ENCODE results near the gene CYGB. TPM values are rescaled to one million over a fixed set of nuclear protein-coding genes. Genes with fewer than 3 reads are reported as not detected.
A peak's percentile ranks its signal among the peaks of the same experiment; 100 is the strongest.

CYGB gene
- total RNA-seq, 1 donor from 2014 or later, result not detected

DNA sequence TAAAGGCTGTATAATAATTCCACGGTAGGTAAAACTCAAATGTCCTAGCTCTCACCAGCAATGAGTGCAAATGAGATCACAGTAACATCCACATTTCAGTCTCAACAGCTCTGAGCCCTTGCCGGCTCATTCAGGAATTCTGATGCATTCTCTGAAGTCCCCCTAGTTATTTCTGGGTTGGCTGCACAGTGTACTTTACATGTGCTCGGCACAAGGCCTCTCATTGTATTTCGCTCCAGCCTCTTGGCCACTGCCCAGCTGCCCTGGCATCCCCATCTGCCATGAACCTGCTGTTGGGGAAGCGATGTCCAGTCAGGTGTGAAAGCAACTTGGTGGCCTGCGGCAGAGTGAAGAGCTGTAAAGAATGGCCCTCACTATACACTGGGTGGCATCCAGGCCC is 16.6 kb upstream of the CYGB start:
- no peak overlapping the region for H3K27ac Mint-ChIP-seq
- H3K9me3 Mint-ChIP-seq, result no peaks in the 10 kb centered on the region
- peaks cover 2% of the 10 kb centered on the region for H3K27me3 Mint-ChIP-seq (ENCODE audit: insufficient read depth)
- H3K4me3 Mint-ChIP-seq, result no peak overlapping the region
- DNase-seq (ENCODE audit: low spot score), result no peak
- peaks cover 30% of the 10 kb centered on the region for H3K4me1 Mint-ChIP-seq (ENCODE audit: low read depth)
- peaks cover 26% of the 10 kb centered on the region for H3K36me3 Mint-ChIP-seq (ENCODE audit: low read depth)
- intact Hi-C loops (cut with micrococcal nuclease), result no loop called here

DNA sequence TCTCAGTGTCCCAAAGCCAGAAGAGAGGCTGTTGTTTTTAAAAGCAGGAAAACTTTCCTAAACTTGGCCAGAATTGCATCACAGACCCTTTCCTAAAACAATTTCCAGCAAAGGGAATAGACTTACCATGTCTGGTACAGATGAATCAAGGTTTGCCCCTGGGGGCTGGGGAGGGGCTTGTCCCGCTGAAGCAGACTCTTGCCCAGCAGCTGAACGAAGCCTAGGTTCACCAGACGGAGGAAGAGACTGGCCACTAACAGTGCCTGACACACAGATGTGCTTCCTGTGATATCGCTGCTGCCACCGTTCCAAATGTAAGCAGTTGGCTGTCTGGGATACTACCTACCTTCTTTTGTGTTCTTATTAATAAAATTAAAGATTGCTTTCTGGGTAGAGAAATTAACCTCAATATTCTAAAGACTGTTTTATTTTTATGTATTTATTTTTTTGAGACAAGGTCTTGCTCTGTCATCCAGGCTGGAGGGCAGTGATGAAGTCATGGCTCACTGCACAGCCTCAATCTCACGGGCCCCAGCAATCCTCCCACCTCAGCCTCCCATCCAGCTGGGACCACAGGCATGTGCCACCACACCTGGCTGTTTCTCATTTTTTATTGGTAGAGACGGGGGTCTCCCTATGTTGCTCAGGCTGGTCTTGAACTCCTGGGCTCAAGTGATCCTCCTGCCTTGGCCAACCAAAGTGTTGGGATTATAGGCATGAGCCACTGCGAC is 15.8 kb upstream of the CYGB start:
- Mint-ChIP-seq H3K4me3 (no peak overlapping the region), H3K4me1 (ENCODE audit: low read depth) (peaks cover 22% of the 10 kb centered on the region), H3K27me3 (ENCODE audit: insufficient read depth) (peaks cover 2% of the 10 kb centered on the region), H3K27ac (no peak overlapping the region), H3K36me3 (ENCODE audit: low read depth) (peaks cover 19% of the 10 kb centered on the region), H3K9me3 (no peaks in the 10 kb centered on the region)
- no peak for DNase-seq (ENCODE audit: low spot score)
- intact Hi-C loops (cut with micrococcal nuclease), result no loop called here

GRCh38 chr17:76551685-76552084 is 14.2 kb upstream of the CYGB start:
- no peak overlapping the region for H3K4me3 Mint-ChIP-seq
- H3K27me3 Mint-ChIP-seq (ENCODE audit: insufficient read depth), result peaks cover 2% of the 10 kb centered on the region
- peaks cover 7% of the 10 kb centered on the region for H3K36me3 Mint-ChIP-seq (ENCODE audit: low read depth)
- no peak overlapping the region for H3K27ac Mint-ChIP-seq
- peaks cover 16% of the 10 kb centered on the region for H3K4me1 Mint-ChIP-seq (ENCODE audit: low read depth)
- DNase-seq (ENCODE audit: low spot score), result no peak
- no peaks in the 10 kb centered on the region for H3K9me3 Mint-ChIP-seq
- intact Hi-C loops (cut with micrococcal nuclease), result no loop called here

GRCh38 chr17:76550712-76551615 is 13.5 kb upstream of the CYGB start:
- no peaks in the 10 kb centered on the region for H3K9me3 Mint-ChIP-seq
- H3K4me3 Mint-ChIP-seq, result peak overlapping the region; percentile 16
- peak overlapping the region; percentile 76 for H3K27ac Mint-ChIP-seq
- H3K4me1 Mint-ChIP-seq (ENCODE audit: low read depth), result peaks cover 10% of the 10 kb centered on the region
- peaks cover 2% of the 10 kb centered on the region for H3K27me3 Mint-ChIP-seq (ENCODE audit: insufficient read depth)
- peaks cover 7% of the 10 kb centered on the region for H3K36me3 Mint-ChIP-seq (ENCODE audit: low read depth)
- intact Hi-C loops (cut with micrococcal nuclease), result no loop called here
- DNase-seq (ENCODE audit: low spot score), result no peak

DNA sequence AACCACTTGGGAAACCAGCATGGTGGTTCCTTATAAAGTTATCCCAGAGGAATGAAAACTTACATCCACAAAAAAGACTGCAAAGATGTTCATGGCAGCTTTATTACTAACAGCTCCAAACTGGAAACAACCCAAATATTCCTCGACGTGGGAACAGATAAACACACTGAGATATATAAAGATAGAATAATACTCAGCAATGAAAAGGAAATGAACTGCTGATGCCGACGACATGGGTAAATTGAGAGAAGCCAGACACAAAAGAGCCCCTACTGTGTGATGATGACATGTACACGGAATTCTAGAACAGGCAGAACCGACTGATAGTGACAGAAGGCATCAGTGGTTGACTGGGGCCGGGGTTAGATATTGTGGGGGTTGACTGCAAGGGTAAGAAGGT is 12.0 kb upstream of the CYGB start:
- H3K27me3 Mint-ChIP-seq (ENCODE audit: insufficient read depth), result peaks cover 2% of the 10 kb centered on the region
- no peaks in the 10 kb centered on the region for H3K9me3 Mint-ChIP-seq
- peaks cover 4% of the 10 kb centered on the region for H3K36me3 Mint-ChIP-seq (ENCODE audit: low read depth)
- H3K4me1 Mint-ChIP-seq (ENCODE audit: low read depth), result peaks cover 5% of the 10 kb centered on the region
- H3K4me3 Mint-ChIP-seq, result no peak overlapping the region
- no peak for DNase-seq (ENCODE audit: low spot score)
- no peak overlapping the region for H3K27ac Mint-ChIP-seq
- intact Hi-C loops (cut with micrococcal nuclease), result no loop called here

GRCh38 chr17:76549215-76549518 is 11.7 kb upstream of the CYGB start:
- H3K4me3 Mint-ChIP-seq, result no peak overlapping the region
- peaks cover 5% of the 10 kb centered on the region for H3K4me1 Mint-ChIP-seq (ENCODE audit: low read depth)
- no peak overlapping the region for H3K27ac Mint-ChIP-seq
- no peak for DNase-seq (ENCODE audit: low spot score)
- H3K27me3 Mint-ChIP-seq (ENCODE audit: insufficient read depth), result peaks cover 3% of the 10 kb centered on the region
- no peaks in the 10 kb centered on the region for H3K9me3 Mint-ChIP-seq
- peaks cover 3% of the 10 kb centered on the region for H3K36me3 Mint-ChIP-seq (ENCODE audit: low read depth)
- intact Hi-C loops (cut with micrococcal nuclease), result no loop called here

- Mint-ChIP-seq H3K27ac (no peak overlapping the region), H3K4me3 (no peak overlapping the region), H3K36me3 (ENCODE audit: low read depth) (peaks cover 3% of the 10 kb centered on the region), H3K4me1 (ENCODE audit: low read depth) (peaks cover 5% of the 10 kb centered on the region), H3K27me3 (ENCODE audit: insufficient read depth) (peaks cover 8% of the 10 kb centered on the region), H3K9me3 (no peaks in the 10 kb centered on the region)
- DNase-seq (ENCODE audit: low spot score), result no peak
- intact Hi-C loops (cut with micrococcal nuclease), result no loop called here
Measured at GRCh38 chr17:76548378-76549214, 11.1 kb upstream of the CYGB start.

- peaks cover 10% of the 10 kb centered on the region for H3K27me3 Mint-ChIP-seq (ENCODE audit: insufficient read depth)
- no peak overlapping the region for H3K4me3 Mint-ChIP-seq
- H3K27ac Mint-ChIP-seq, result no peak overlapping the region
- H3K36me3 Mint-ChIP-seq (ENCODE audit: low read depth), result peaks cover 3% of the 10 kb centered on the region
- peaks cover 5% of the 10 kb centered on the region for H3K4me1 Mint-ChIP-seq (ENCODE audit: low read depth)
- no peak for DNase-seq (ENCODE audit: low spot score)
- intact Hi-C loops (cut with micrococcal nuclease), result loop anchor here (1.0 kb wide), 2 partner anchors 24 to 81 kb away; no protein-coding TSS in a partner anchor
- H3K9me3 Mint-ChIP-seq, result no peaks in the 10 kb centered on the region
Measured at GRCh38 chr17:76547642-76548202, 10.2 kb upstream of the CYGB start.

DNA sequence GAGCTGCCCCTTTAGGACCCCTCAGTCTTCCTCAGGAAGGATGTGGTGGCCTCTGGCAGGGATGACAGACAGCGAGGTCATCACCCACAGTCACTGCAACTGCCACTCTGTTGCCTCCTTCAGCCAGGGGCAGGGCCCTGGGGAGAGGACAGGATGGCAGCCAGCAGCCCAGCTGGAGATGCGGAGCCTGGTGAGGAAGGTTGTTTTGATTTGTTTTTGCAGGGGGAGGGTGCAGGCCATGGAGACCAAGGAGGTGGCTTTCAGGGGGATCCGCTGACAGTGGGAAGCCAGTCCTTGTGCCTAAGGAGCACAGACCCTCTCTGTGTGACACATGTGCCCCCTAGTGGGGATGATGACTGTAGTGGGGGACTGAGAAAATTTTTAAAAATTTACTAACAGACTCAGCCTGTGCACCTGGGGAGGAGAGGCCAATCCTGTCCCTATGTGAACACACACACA is 9.7 kb upstream of the CYGB start:
- intact Hi-C loops (cut with micrococcal nuclease), result loop anchor here (1.0 kb wide), 2 partner anchors 24 to 81 kb away; no protein-coding TSS in a partner anchor
- peaks cover 5% of the 10 kb centered on the region for H3K4me1 Mint-ChIP-seq (ENCODE audit: low read depth)
- H3K9me3 Mint-ChIP-seq, result no peaks in the 10 kb centered on the region
- H3K36me3 Mint-ChIP-seq (ENCODE audit: low read depth), result peaks cover 3% of the 10 kb centered on the region
- no peak overlapping the region for H3K27ac Mint-ChIP-seq
- H3K4me3 Mint-ChIP-seq, result no peak overlapping the region
- peak; percentile 28 for DNase-seq (ENCODE audit: low spot score)
- H3K27me3 Mint-ChIP-seq (ENCODE audit: insufficient read depth), result peaks cover 11% of the 10 kb centered on the region

DNA sequence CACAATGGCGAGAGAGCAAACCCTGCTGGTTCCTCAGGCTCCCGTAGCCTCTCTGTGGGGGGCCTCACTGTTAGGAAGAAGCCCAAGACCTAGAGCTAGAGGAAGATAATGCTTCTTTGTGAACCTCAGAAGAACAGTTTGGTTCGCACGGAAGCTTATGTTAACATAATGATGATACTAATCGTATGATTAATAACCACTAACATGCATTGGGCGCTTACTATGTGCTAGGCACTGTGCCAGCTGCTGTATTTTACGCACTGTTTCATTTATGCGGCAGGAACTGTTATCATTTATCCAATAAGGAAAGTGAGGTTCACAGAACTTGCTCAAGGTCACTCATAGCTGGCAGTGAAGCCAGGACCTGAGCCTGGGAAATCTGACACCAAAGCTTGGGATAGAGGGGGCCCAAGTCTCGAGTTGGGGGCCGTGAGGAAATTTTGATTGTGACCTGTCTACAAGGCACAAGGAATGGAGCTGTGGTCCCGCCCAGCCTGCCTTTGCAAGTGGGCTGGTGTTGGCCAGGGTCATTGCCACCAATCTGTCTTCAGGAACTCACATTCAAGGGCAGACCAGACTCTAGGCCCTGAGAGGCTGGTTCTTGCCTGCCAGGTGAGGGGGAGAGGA is 9.2 kb upstream of the CYGB start:
- H3K27me3 Mint-ChIP-seq (ENCODE audit: insufficient read depth), result peaks cover 11% of the 10 kb centered on the region

DNA sequence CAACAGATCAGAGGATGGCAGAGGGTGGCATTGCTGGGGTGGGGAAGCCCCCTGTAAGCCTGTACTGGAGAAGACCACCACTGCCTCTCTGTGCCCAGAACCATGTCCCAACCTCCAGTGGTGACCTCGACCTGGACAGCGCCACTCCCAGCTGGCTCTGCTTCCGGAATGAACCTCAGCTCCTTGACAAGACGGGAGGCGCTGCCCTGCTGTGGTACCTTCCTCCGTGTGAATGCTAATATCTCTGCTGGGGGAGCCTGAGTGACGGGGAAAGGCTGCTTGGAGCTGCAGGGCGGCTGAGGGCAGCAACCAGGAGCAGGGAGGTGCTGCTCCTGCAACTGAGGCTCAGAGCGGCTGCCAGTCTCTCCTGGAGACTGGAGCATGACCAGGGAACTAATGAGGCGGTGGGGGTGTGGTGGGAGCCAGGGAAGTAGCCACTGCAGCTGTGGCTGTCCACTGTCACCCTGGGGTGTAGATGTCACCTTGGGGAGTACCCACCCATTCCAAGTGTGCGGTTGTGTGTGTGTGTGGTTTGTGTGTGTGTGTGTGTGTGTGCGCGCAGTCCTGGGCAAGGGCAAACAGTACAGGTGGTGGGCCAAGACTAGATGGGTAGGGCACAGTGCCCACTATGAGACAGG is 8.5 kb upstream of the CYGB start:
- no peak overlapping the region for H3K4me3 Mint-ChIP-seq
- H3K9me3 Mint-ChIP-seq, result no peaks in the 10 kb centered on the region
- DNase-seq (ENCODE audit: low spot score), result no peak
- peaks cover 3% of the 10 kb centered on the region for H3K36me3 Mint-ChIP-seq (ENCODE audit: low read depth)
- intact Hi-C loops (cut with micrococcal nuclease), result no loop called here
- peaks cover 11% of the 10 kb centered on the region for H3K27me3 Mint-ChIP-seq (ENCODE audit: insufficient read depth)
- H3K4me1 Mint-ChIP-seq (ENCODE audit: low read depth), result peaks cover 4% of the 10 kb centered on the region
- no peak overlapping the region for H3K27ac Mint-ChIP-seq

More for the DNA sequence above, 9.2 kb upstream of the CYGB start:
- intact Hi-C loops (cut with micrococcal nuclease), result loop anchor here (1.0 kb wide), 2 partner anchors 23 to 80 kb away; no protein-coding TSS in a partner anchor
- no peak overlapping the region for H3K4me3 Mint-ChIP-seq
- no peaks in the 10 kb centered on the region for H3K9me3 Mint-ChIP-seq
- DNase-seq (ENCODE audit: low spot score), result no peak
- peaks cover 5% of the 10 kb centered on the region for H3K4me1 Mint-ChIP-seq (ENCODE audit: low read depth)
- no peak overlapping the region for H3K27ac Mint-ChIP-seq
- peaks cover 3% of the 10 kb centered on the region for H3K36me3 Mint-ChIP-seq (ENCODE audit: low read depth)

All from activated T-helper 1 cell treated with anti-CD3 and anti-CD28 coated beads, Interleukin-12 subunit alpha, Interleukin-12 subunit beta, Interleukin-2, Interleukin-4 antibody, amounts not matched to agents 30 ng/mL and 10 ng/mL and 1 ng/mL, durations not matched to agents 14 hours and 24 hours and 36 hours (primary cell).